RWPE1 (cell line): ENCODE data around the gene C3orf20.

ENCODE experiments used
- CTCF ChIA-PET: fragments of 350-600 bp; sonication (Branson Sonifier 250); formaldehyde crosslinking; extraction: SDS; loops from one replicate; lab custom pipeline; 2021; lab: Yijun Ruan, JAX
- POLR2A ChIA-PET: fragments of 400-600 bp; formaldehyde crosslinking; extraction: SDS; loops from one replicate; lab custom pipeline; 2020; ENCODE audit warnings: antibody characterized with exemption; ENCODE audit not compliant: low non-redundant PET; lab: Yijun Ruan, JAX
- DNase-seq: peaks from one replicate; pipeline ENCODE4 v3.0.0; 2012; ENCODE audit warnings: low spot score
- H3K27ac ChIP-seq: fragments of 450-650 bp; 2 replicates; pipeline ENCODE4 v1.5.1; 2017
- TF ChIP-seq, protein P1 (sequence below): fragments of 450-650 bp; conservative IDR thresholded peaks from 2 replicates; pipeline ENCODE4 v1.5.1; 2017; ENCODE audit warnings: low read depth, mild to moderate bottlenecking

The C3orf20 gene

DNA sequence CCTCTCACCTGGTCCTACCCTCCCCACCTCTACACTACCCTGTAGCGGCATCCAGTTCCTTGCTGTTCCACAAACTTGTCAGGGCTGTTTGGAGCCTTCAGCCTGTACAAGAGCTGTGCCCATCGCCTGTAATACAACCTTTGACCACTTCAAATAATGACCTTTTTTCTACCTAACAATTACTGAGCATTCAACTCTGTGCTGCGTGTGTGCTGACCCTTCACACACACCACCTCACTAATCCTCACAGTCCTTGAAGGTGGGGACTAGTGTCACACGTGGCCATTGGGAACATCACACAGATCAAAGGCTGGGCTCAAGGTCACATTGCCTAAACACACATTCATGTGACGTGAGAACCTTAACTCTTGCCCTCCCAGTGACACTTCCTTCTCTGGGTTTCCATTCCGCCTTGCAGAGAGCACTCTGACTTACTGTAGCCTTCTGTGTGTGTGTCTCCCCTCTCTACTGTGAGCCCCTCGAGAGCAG lies 3.1 kb downstream of the C3orf20 start:
- ChIA-PET POLR2A (no interaction called here), CTCF (interaction anchor here (0.6 kb wide), 1 partner anchor 26 kb away, joined by 4 read pairs; no protein-coding TSS in a partner anchor)
- TF ChIP-seq, protein P1, sequence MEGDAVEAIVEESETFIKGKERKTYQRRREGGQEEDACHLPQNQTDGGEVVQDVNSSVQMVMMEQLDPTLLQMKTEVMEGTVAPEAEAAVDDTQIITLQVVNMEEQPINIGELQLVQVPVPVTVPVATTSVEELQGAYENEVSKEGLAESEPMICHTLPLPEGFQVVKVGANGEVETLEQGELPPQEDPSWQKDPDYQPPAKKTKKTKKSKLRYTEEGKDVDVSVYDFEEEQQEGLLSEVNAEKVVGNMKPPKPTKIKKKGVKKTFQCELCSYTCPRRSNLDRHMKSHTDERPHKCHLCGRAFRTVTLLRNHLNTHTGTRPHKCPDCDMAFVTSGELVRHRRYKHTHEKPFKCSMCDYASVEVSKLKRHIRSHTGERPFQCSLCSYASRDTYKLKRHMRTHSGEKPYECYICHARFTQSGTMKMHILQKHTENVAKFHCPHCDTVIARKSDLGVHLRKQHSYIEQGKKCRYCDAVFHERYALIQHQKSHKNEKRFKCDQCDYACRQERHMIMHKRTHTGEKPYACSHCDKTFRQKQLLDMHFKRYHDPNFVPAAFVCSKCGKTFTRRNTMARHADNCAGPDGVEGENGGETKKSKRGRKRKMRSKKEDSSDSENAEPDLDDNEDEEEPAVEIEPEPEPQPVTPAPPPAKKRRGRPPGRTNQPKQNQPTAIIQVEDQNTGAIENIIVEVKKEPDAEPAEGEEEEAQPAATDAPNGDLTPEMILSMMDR = no peak
- no peak overlapping the region for H3K27ac ChIP-seq
- no peak for DNase-seq

DNA sequence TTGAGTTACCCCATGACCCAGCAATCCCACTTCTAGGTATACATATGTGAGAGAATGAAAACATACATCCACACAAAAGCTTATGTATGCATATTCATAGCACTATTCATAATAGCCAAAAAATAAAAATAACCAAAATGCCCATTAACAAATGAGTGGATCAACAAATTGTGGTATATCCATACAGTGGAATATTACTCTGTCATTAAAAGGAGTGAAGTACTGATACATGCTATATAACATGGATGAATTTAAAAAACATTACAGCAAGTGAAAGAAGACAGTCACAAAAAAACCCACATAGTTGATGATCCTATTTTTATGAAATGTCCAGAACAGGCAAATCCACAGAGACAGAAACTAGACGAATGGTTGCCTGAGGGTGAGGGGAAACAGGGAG lies 5.2 kb downstream of the C3orf20 start:
- ChIA-PET CTCF (no interaction called here), POLR2A (no interaction called here)
- H3K27ac ChIP-seq = no peak overlapping the region
- DNase-seq = no peak
- TF ChIP-seq, protein P1 = no peak

DNA sequence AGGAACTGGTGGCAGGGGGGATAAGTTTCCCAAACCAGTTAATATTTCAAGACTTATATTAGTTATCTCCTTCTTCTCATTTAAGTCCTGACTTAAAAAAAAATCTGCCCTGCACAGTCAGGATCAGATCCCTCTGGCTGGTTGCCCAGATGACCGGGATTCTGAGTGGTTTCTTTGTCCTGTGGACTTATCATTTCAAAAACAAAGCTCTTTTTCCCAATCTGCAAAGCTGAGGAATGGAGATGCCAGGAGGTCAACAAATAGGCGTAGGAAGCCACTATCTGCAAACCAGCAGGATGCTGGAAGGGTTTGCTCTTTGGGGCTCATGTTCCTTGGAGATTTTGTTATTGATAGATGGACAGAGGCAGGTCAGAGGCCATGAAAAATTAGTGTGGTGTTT lies 5.8 kb downstream of the C3orf20 start:
- DNase-seq = no peak
- H3K27ac ChIP-seq = no peak overlapping the region
- TF ChIP-seq, protein P1 = no peak
- CTCF ChIA-PET = no interaction called here
- POLR2A ChIA-PET = no interaction called here

- ChIA-PET CTCF (no interaction called here), POLR2A (no interaction called here)
- no peak overlapping the region for H3K27ac ChIP-seq
- TF ChIP-seq, protein P1 = no peak
- no peak for DNase-seq
These were observed 9.5 kb downstream of the C3orf20 start for GRCh38 chr3:14684447-14684846.

GRCh38 chr3:14685179-14685578 lies 10.2 kb downstream of the C3orf20 start:
- no peak for DNase-seq
- POLR2A ChIA-PET = no interaction called here
- TF ChIP-seq, protein P1 = no peak
- CTCF ChIA-PET = no interaction called here
- H3K27ac ChIP-seq = no peak overlapping the region

- ChIA-PET POLR2A (no interaction called here), CTCF (no interaction called here)
- no peak for DNase-seq
- no peak overlapping the region for H3K27ac ChIP-seq
- TF ChIP-seq, protein P1 = no peak
These were observed 12.4 kb downstream of the C3orf20 start for GRCh38 chr3:14687360-14687759.
